SK-N-SH treated with all-trans-retinoic acid at 6 μM for 48 hours (cell line): ENCODE data around the gene CXCL17.
A peak's percentile ranks its signal among the peaks of the same experiment; 100 is the strongest.
"Not testable (repeated sequence)": the region's sequence is repeated elsewhere in the genome, so short reads cannot be mapped to it uniquely, and the experiment has no call there.

Experiments used
- ATAC-seq: fragments of 200-7000 bp; cut with Tn5 transposase; 3 replicates; pipeline ENCODE4 v1.9.1; 2020; ENCODE audit warnings: mild to moderate bottlenecking, moderate library complexity
- BACH2 ChIP-seq: fragments of 250-450 bp; sonication (Bioruptor Pico); IDR thresholded peaks from 2 replicates; pipeline ENCODE4 v1.9.0; 2021; ENCODE audit warnings: mild to moderate bottlenecking, borderline replicate concordance
- ISL1 ChIP-seq: fragments of 250-450 bp; sonication (Bioruptor Pico); IDR thresholded peaks from 2 replicates; pipeline ENCODE4 v2.1.2; 2022; ENCODE audit warnings: mild to moderate bottlenecking, moderate library complexity
- OSR1 ChIP-seq: fragments of 250-450 bp; sonication (Bioruptor Pico); IDR thresholded peaks from 2 replicates; pipeline ENCODE4 v1.8.0; 2022; ENCODE audit warnings: moderate library complexity, mild to moderate bottlenecking, inconsistent platforms
- PPARA ChIP-seq: fragments of 250-450 bp; sonication (Bioruptor Pico); IDR thresholded peaks from 2 replicates; pipeline ENCODE4 v1.5.0; 2020; ENCODE audit warnings: mild to moderate bottlenecking, borderline replicate concordance
- RARB ChIP-seq: fragments of 250-450 bp; sonication (Bioruptor Pico); IDR thresholded peaks from 2 replicates; pipeline ENCODE4 v1.8.0; 2021; ENCODE audit warnings: mild to moderate bottlenecking, moderate library complexity
- SNAI2 ChIP-seq: fragments of 250-450 bp; sonication (Bioruptor Pico); IDR thresholded peaks from 2 replicates; pipeline ENCODE4 v1.5.0; 2020; ENCODE audit warnings: mild to moderate bottlenecking, moderate library complexity
- TOX ChIP-seq: fragments of 250-450 bp; sonication (Bioruptor Pico); IDR thresholded peaks from 2 replicates; pipeline ENCODE4 v1.8.0; 2021; ENCODE audit warnings: mild to moderate bottlenecking, moderate library complexity, borderline replicate concordance
- ZC3H10 ChIP-seq: fragments of 250-450 bp; sonication (Bioruptor Pico); IDR thresholded peaks from 2 replicates; pipeline ENCODE4 v1.5.1; 2021; ENCODE audit warnings: mild to moderate bottlenecking, moderate library complexity
- ZFP3 ChIP-seq: fragments of 250-450 bp; sonication (Bioruptor Pico); IDR thresholded peaks from 2 replicates; pipeline ENCODE4 v1.5.0; 2020; ENCODE audit warnings: mild to moderate bottlenecking, moderate library complexity
- ZNF565 ChIP-seq: fragments of 450-650 bp; formaldehyde crosslinking; conservative IDR thresholded peaks from 2 replicates; pipeline ENCODE4 v1.5.0; 2020; ENCODE audit warnings: low read depth, mild to moderate bottlenecking, moderate library complexity
- ZNF70 ChIP-seq: fragments of 450-650 bp; formaldehyde crosslinking; IDR thresholded peaks from 2 replicates; pipeline ENCODE4 v1.5.0; 2020; ENCODE audit warnings: mild to moderate bottlenecking, moderate library complexity
- ZNF8 ChIP-seq: fragments of 450-650 bp; formaldehyde crosslinking; IDR thresholded peaks from 2 replicates; pipeline ENCODE4 v1.5.0; 2020; ENCODE audit warnings: mild to moderate bottlenecking, moderate library complexity
- TF ChIP-seq, protein P1 (sequence below): fragments of 250-450 bp; sonication (Bioruptor Pico); IDR thresholded peaks from 2 replicates; pipeline ENCODE4 v1.5.1; 2021; ENCODE audit warnings: mild to moderate bottlenecking, moderate library complexity
- TF ChIP-seq, protein P2 (sequence below): fragments of 250-450 bp; sonication (Bioruptor Pico); IDR thresholded peaks from 2 replicates; pipeline ENCODE4 v1.8.0; 2020; ENCODE audit warnings: mild to moderate bottlenecking, moderate library complexity, borderline replicate concordance
- TF ChIP-seq, protein P3 (sequence below): fragments of 250-450 bp; sonication (Bioruptor Pico); IDR thresholded peaks from 2 replicates; pipeline ENCODE4 v1.5.0; 2020; ENCODE audit warnings: mild to moderate bottlenecking, moderate library complexity
- TF ChIP-seq, protein P4 (sequence below): fragments of 250-450 bp; sonication (Bioruptor Pico); IDR thresholded peaks from 2 replicates; pipeline ENCODE4 v1.5.1; 2020; ENCODE audit warnings: low read depth, mild to moderate bottlenecking, moderate library complexity
- TF ChIP-seq, protein P5 (sequence below): fragments of 250-450 bp; sonication (Bioruptor Pico); IDR thresholded peaks from 2 replicates; pipeline ENCODE4 v1.8.0; 2021; ENCODE audit warnings: low read depth, mild to moderate bottlenecking, moderate library complexity, borderline replicate concordance

CXCL17 gene

DNA sequence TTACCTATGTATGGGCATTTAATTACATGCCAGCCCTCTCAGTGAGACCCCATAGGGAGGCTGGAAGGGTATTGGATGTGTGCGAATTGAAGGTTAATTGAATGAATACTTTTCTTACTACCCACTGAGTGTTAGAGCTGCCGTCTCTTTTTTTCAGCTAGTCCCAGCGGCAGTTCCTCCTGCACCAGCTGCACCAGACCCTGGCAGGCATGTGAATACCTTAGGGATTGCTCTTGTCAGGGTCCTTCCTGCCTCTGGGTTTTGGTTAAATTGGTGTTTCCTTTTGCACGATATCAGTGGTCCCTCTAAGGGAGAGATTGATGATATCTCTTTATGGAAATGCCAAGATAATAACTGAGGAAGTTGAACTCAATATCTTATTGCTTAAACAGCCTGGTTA is 9.8 kb upstream of the CXCL17 start:
- ATAC-seq, result no peak
- TF ChIP-seq TOX (no peak), ZNF8 (CRISPR knock-in tag) (no peak), BACH2 (CRISPR knock-in tag) (no peak), OSR1 (CRISPR knock-in tag) (no peak)
- TF ChIP-seq, protein P1, sequence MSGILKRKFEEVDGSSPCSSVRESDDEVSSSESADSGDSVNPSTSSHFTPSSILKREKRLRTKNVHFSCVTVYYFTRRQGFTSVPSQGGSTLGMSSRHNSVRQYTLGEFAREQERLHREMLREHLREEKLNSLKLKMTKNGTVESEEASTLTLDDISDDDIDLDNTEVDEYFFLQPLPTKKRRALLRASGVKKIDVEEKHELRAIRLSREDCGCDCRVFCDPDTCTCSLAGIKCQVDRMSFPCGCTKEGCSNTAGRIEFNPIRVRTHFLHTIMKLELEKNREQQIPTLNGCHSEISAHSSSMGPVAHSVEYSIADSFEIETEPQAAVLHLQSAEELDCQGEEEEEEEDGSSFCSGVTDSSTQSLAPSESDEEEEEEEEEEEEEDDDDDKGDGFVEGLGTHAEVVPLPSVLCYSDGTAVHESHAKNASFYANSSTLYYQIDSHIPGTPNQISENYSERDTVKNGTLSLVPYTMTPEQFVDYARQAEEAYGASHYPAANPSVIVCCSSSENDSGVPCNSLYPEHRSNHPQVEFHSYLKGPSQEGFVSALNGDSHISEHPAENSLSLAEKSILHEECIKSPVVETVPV, result no peak
- TF ChIP-seq, protein P2, sequence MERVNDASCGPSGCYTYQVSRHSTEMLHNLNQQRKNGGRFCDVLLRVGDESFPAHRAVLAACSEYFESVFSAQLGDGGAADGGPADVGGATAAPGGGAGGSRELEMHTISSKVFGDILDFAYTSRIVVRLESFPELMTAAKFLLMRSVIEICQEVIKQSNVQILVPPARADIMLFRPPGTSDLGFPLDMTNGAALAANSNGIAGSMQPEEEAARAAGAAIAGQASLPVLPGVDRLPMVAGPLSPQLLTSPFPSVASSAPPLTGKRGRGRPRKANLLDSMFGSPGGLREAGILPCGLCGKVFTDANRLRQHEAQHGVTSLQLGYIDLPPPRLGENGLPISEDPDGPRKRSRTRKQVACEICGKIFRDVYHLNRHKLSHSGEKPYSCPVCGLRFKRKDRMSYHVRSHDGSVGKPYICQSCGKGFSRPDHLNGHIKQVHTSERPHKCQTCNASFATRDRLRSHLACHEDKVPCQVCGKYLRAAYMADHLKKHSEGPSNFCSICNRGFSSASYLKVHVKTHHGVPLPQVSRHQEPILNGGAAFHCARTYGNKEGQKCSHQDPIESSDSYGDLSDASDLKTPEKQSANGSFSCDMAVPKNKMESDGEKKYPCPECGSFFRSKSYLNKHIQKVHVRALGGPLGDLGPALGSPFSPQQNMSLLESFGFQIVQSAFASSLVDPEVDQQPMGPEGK, result no peak

DNA sequence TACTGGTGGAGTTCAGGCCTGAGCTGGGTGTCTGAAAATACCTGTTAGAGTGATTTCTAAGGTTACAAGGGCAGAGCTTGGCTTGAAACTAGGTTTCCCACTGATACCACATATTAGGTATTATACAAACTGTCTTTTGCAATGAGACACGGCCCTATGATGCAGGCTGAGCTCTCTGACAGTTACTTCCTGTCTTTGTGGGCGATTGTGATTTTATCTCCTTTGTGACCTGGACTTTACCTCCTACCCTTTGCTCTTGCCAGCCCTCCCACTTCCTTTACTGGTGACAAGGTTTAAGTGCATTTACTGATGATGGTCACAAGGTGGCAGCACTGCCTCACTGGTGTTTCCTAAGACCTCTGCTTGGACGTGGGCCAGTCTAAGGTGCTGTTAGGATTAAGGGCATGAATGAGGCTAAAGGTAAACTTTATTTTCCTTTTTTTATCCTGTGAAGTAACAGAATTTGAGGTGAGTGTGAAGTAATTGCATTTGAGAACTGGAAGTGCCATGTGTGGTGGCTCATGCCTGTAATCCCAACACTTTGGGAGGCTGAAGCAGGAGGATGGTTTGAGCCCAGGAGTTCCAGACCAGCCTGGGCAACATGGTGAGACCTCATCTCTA is 7.7 kb upstream of the CXCL17 start:
- no peak for TF ChIP-seq ISL1
- TF ChIP-seq, protein P3, sequence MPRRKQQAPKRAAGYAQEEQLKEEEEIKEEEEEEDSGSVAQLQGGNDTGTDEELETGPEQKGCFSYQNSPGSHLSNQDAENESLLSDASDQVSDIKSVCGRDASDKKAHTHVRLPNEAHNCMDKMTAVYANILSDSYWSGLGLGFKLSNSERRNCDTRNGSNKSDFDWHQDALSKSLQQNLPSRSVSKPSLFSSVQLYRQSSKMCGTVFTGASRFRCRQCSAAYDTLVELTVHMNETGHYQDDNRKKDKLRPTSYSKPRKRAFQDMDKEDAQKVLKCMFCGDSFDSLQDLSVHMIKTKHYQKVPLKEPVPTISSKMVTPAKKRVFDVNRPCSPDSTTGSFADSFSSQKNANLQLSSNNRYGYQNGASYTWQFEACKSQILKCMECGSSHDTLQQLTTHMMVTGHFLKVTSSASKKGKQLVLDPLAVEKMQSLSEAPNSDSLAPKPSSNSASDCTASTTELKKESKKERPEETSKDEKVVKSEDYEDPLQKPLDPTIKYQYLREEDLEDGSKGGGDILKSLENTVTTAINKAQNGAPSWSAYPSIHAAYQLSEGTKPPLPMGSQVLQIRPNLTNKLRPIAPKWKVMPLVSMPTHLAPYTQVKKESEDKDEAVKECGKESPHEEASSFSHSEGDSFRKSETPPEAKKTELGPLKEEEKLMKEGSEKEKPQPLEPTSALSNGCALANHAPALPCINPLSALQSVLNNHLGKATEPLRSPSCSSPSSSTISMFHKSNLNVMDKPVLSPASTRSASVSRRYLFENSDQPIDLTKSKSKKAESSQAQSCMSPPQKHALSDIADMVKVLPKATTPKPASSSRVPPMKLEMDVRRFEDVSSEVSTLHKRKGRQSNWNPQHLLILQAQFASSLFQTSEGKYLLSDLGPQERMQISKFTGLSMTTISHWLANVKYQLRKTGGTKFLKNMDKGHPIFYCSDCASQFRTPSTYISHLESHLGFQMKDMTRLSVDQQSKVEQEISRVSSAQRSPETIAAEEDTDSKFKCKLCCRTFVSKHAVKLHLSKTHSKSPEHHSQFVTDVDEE, result no peak
- no peak for TF ChIP-seq ZFP3 (CRISPR knock-in tag)
- TF ChIP-seq PPARA (CRISPR knock-in tag), result no peak
- no peak for TF ChIP-seq OSR1 (CRISPR knock-in tag)
- TF ChIP-seq, protein P2, result no peak
- TF ChIP-seq ZC3H10 (CRISPR knock-in tag), result no peak
- TF ChIP-seq ZNF70 (CRISPR knock-in tag), result no peak
- TF ChIP-seq SNAI2, result no peak
- no peak for TF ChIP-seq BACH2 (CRISPR knock-in tag)
- no peak for TF ChIP-seq ZNF8 (CRISPR knock-in tag)
- no peak for TF ChIP-seq ZNF565 (CRISPR knock-in tag)
- peak; percentile 87 for ATAC-seq

DNA sequence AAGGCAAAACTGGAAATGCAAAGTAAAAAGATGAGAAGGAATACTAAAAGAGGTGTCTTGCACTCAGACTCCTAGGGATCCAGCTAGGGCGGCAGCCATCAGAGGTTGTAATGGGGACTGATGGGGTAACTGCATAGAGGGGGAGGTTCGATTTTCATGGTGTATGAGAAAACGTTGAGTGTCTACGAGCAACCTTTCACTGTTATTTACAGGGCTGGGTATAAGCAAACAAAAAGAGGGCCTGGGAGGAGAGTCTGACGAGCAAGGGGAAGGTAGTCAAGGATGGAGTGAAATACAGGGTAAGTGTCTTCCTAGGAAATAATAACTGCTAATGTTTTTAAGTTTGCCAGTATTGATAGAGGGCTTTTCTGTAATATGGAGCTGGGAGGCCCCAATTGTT is 5.6 kb upstream of the CXCL17 start:
- not testable (repeated sequence) for ATAC-seq

DNA sequence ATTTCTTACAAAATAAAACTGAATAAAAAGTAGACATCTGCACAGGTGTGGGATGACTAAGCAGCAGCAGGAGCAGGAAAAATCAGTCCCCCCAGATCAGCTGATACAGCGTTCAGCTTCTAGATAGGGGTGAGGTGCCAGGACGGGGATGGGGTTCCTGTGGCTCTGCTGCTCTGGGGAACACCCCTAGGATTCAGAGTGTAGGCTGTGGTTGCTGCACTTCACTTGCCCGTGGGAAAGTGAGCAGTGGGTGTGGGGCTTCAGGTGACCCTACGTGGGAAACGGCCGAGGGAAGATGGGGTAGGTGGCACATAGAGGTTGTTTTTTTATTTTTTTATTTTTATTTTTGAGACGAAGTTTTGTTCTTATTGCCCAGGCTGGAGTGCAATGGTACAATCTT is 3.2 kb upstream of the CXCL17 start:
- TF ChIP-seq, protein P4, sequence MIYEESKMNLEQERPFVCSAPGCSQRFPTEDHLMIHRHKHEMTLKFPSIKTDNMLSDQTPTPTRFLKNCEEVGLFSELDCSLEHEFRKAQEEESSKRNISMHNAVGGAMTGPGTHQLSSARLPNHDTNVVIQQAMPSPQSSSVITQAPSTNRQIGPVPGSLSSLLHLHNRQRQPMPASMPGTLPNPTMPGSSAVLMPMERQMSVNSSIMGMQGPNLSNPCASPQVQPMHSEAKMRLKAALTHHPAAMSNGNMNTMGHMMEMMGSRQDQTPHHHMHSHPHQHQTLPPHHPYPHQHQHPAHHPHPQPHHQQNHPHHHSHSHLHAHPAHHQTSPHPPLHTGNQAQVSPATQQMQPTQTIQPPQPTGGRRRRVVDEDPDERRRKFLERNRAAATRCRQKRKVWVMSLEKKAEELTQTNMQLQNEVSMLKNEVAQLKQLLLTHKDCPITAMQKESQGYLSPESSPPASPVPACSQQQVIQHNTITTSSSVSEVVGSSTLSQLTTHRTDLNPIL (CRISPR knock-in tag), result no peak
- TF ChIP-seq PPARA (CRISPR knock-in tag), result no peak
- TF ChIP-seq, protein P5, sequence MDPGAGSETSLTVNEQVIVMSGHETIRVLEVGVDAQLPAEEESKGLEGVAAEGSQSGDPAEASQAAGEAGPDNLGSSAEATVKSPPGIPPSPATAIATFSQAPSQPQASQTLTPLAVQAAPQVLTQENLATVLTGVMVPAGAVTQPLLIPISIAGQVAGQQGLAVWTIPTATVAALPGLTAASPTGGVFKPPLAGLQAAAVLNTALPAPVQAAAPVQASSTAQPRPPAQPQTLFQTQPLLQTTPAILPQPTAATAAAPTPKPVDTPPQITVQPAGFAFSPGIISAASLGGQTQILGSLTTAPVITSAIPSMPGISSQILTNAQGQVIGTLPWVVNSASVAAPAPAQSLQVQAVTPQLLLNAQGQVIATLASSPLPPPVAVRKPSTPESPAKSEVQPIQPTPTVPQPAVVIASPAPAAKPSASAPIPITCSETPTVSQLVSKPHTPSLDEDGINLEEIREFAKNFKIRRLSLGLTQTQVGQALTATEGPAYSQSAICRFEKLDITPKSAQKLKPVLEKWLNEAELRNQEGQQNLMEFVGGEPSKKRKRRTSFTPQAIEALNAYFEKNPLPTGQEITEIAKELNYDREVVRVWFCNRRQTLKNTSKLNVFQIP (CRISPR knock-in tag), result no peak
- TF ChIP-seq, protein P1, result no peak
- TF ChIP-seq SNAI2, result no peak
- TF ChIP-seq RARB (CRISPR knock-in tag), result no peak
- no peak for TF ChIP-seq BACH2 (CRISPR knock-in tag)
- TF ChIP-seq ZFP3 (CRISPR knock-in tag), result no peak
- no peak for TF ChIP-seq ZNF8 (CRISPR knock-in tag)
- TF ChIP-seq, all 23 proteins: peak for 0
- no peak for ATAC-seq
